Tibial artery (tissue), 4 donors: ENCODE results near the gene ACAN.

Experiments used
- DNase-seq, 2 donors: peaks; one replicate each; pipeline ENCODE4 v3.0.0-alpha.2; 2019
- H3K27ac ChIP-seq, 2 donors: fragments of 200-600 bp; sonication (generic) in 1 of 2; 1 replicate in 1 of 2; 2 replicates in 1 of 2; pipeline ENCODE4 v1.5.1; 2018 to 2019; ENCODE audit warnings: mild to moderate bottlenecking in 1 of 2
- H3K27me3 ChIP-seq, 2 donors: fragments of 200-600 bp; sonication (generic) in 1 of 2; one replicate each; pipeline versions ENCODE4 v1.5.1 to v1.6.0; 2016 to 2019
- H3K36me3 ChIP-seq, 3 donors: fragments of 200-600 bp; sonication (generic) in 2 of 3; one replicate each; pipeline ENCODE4 v1.5.1; 2016 to 2019; ENCODE audit warnings: mild to moderate bottlenecking in 2 of 3
- H3K4me1 ChIP-seq, 4 donors: fragments of 200-600 bp; sonication (generic) in 2 of 4; 1 replicate in 3 of 4; 2 replicates in 1 of 4; pipeline ENCODE4 v1.5.1; 2016 to 2019
- H3K4me3 ChIP-seq, 2 donors: fragments of 200-600 bp; sonication (generic) in 1 of 2; 1 replicate in 1 of 2; 2 replicates in 1 of 2; pipeline ENCODE4 v1.5.1; 2018 to 2019; ENCODE audit warnings: mild to moderate bottlenecking in 2 of 2
- H3K9me3 ChIP-seq, 3 donors: fragments of 200-600 bp; sonication (generic) in 1 of 3; one replicate each; pipeline ENCODE4 v1.5.1; 2016 to 2019
- CTCF ChIP-seq, 2 experiments: fragments of 200-600 bp in 1 of 2; fragments of 450-650 bp in 1 of 2; IDR thresholded peaks; one replicate each; pipeline ENCODE4 v1.5.1; 2017 to 2019; ENCODE audit warnings: antibody characterized with exemption in 2 of 2, mild to moderate bottlenecking in 1 of 2, moderate library complexity in 1 of 2
- intact Hi-C: fragments of 100-400 bp; cut with DNase I; formaldehyde crosslinking; loops from one replicate; pipeline ENCODE4 v1.15.0; 2023; ENCODE audit warnings: low total_unique reads

Gene ACAN

GRCh38 chr15:88852476-88852875, 49.2 kb downstream of the ACAN start:
- Histone ChIP-seq H3K27me3 (no peaks in the 10 kb centered on the region), H3K4me1 (no peaks in the 10 kb centered on the region), H3K9me3 (no peaks in the 10 kb centered on the region), H3K36me3 (peaks cover 0 to 73% (median 20%) of the 10 kb centered on the region in 3 donors), H3K4me3 (no peak overlapping the region), H3K27ac (no peak overlapping the region)
- DNase-seq, result no peak
- intact Hi-C loops, result no loop called here
- no peak for TF ChIP-seq CTCF (IDR thresholded peaks at IDR 0.05)

- intact Hi-C loops, result no loop called here
- no peak for DNase-seq
- Histone ChIP-seq H3K4me3 (no peak overlapping the region), H3K27me3 (no peaks in the 10 kb centered on the region), H3K36me3 (peaks cover 14 to 59% (median 36%) of the 10 kb centered on the region in 3 donors), H3K4me1 (no peaks in the 10 kb centered on the region), H3K9me3 (no peaks in the 10 kb centered on the region), H3K27ac (no peak overlapping the region)
- TF ChIP-seq CTCF (IDR thresholded peaks at IDR 0.05), result no peak
Measured at GRCh38 chr15:88858934-88859333, 55.7 kb downstream of the ACAN start.

- intact Hi-C loops, result no loop called here
- H3K36me3 ChIP-seq, result peaks cover 14 to 56% (median 30%) of the 10 kb centered on the region in 3 donors
- TF ChIP-seq CTCF (IDR thresholded peaks at IDR 0.05), result no peak
Measured at GRCh38 chr15:88859550-88859949, 56.3 kb downstream of the ACAN start.

GRCh38 chr15:88860212-88860611, 57.0 kb downstream of the ACAN start:
- intact Hi-C loops, result no loop called here
- Histone ChIP-seq H3K36me3 (peaks cover 14 to 53% (median 24%) of the 10 kb centered on the region in 3 donors), H3K4me3 (no peak overlapping the region), H3K27me3 (no peaks in the 10 kb centered on the region), H3K4me1 (no peaks in the 10 kb centered on the region), H3K27ac (no peak overlapping the region), H3K9me3 (no peaks in the 10 kb centered on the region)
- no peak for TF ChIP-seq CTCF (IDR thresholded peaks at IDR 0.05)
- no peak for DNase-seq

More at GRCh38 chr15:88859550-88859949, 56.3 kb downstream of the ACAN start:
- Histone ChIP-seq H3K27me3 (no peaks in the 10 kb centered on the region), H3K9me3 (no peaks in the 10 kb centered on the region), H3K4me3 (no peak overlapping the region), H3K27ac (no peak overlapping the region), H3K4me1 (no peaks in the 10 kb centered on the region)
- DNase-seq, result no peak

GRCh38 chr15:88863412-88863811, 60.2 kb downstream of the ACAN start:
- H3K27ac ChIP-seq, result no peak overlapping the region
- H3K27me3 ChIP-seq, result no peaks in the 10 kb centered on the region
- no peak for TF ChIP-seq CTCF (IDR thresholded peaks at IDR 0.05)
- H3K4me3 ChIP-seq, result no peak overlapping the region
- no peak for DNase-seq
- H3K36me3 ChIP-seq, result peaks cover 14 to 51% (median 14%) of the 10 kb centered on the region in 3 donors
- intact Hi-C loops, result no loop called here
- no peaks in the 10 kb centered on the region for H3K4me1 ChIP-seq
- no peaks in the 10 kb centered on the region for H3K9me3 ChIP-seq
